Ovary (tissue), 3 donors: ENCODE results near the gene SH3GL1.

Experiments
- EP300 ChIP-seq: sonication (generic); formaldehyde crosslinking; IDR thresholded peaks from one replicate; pipeline ENCODE4 v1.6.1; 2017; ENCODE audit warnings: antibody characterized with exemption
- POLR2A ChIP-seq: fragments of 450-650 bp; IDR thresholded peaks from one replicate; pipeline ENCODE4 v1.6.1; 2017; ENCODE audit warnings: antibody characterized with exemption, mild to moderate bottlenecking, moderate library complexity
- TF ChIP-seq, protein P1 (sequence below), 3 donors: fragments of 450-650 bp in 2 of 3; fragments of 200-600 bp in 1 of 3; IDR thresholded peaks; one replicate each; pipeline versions ENCODE4 v1.5.1 to v1.8.0; 2016 to 2022; ENCODE audit warnings: antibody characterized with exemption in 3 of 3, mild to moderate bottlenecking in 1 of 3
- donor health status: DM: no; HTN: no; CAD: no.

DNA sequence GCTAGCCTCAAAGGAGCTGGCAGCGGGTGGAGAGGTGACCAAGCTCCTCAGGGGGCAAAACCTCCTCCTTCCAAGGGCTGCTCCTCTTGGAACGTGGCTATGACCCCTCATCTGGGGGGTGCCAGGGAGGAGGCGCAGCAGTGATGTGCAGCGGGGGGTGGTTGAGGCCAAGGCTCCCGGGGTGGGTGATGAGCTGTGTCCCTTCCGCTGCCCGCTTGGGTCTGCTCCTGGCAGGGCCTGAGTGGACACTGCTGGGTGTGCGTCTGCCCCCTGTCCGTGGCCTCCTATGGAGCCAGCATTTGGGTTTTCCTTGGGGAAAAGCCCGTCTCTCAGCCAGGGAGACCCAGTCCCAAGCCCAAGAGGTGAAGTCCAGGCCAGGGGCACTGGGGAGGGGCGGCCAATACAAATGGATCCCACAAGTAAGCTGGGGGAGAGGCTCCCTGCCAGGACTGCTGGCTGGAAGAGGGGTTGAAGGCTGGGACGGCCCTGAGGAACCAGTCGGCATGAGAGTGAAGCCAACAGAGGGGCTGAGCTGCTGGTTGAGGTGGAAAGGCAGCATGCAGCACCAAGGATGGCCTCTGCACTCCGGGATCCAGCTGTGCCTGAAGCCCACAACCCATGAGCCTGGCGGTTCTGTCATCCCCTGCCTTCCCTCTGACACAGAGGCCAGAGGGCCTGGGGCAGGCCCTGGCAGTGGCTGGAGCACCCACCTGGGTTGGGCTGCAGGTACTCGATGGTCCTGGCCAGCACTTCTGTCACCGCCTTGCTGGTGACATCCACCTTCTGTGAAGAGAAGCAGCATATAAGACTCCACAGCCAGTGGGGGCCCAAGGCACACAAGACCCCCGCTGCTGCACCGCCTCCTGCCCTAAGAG is 34.3 kb downstream of the SH3GL1 start:
- TF ChIP-seq, protein P1, sequence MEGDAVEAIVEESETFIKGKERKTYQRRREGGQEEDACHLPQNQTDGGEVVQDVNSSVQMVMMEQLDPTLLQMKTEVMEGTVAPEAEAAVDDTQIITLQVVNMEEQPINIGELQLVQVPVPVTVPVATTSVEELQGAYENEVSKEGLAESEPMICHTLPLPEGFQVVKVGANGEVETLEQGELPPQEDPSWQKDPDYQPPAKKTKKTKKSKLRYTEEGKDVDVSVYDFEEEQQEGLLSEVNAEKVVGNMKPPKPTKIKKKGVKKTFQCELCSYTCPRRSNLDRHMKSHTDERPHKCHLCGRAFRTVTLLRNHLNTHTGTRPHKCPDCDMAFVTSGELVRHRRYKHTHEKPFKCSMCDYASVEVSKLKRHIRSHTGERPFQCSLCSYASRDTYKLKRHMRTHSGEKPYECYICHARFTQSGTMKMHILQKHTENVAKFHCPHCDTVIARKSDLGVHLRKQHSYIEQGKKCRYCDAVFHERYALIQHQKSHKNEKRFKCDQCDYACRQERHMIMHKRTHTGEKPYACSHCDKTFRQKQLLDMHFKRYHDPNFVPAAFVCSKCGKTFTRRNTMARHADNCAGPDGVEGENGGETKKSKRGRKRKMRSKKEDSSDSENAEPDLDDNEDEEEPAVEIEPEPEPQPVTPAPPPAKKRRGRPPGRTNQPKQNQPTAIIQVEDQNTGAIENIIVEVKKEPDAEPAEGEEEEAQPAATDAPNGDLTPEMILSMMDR (IDR thresholded peaks at IDR 0.05): no peak
- TF ChIP-seq POLR2A (no peak), EP300 (no peak)
